GM06990 (cell line): Measurements from ENCODE around the gene CDCA5.

ENCODE experiments used
- DNase-seq: peaks from one replicate; pipeline ENCODE4 v3.0.0-alpha.2; 2011; ENCODE audit not compliant: insufficient read length; ENCODE audit errors: extremely low read depth
- H3K27me3 ChIP-seq: replicated peaks from 2 replicates; pipeline ENCODE4 v1.6.0; 2011; ENCODE audit warnings: low read length; ENCODE audit not compliant: control insufficient read depth, insufficient read depth
- H3K36me3 ChIP-seq: 2 replicates; pipeline ENCODE4 v1.5.1; 2011; ENCODE audit warnings: low read length; ENCODE audit not compliant: control insufficient read depth, insufficient read depth
- H3K4me3 ChIP-seq: replicated peaks from 2 replicates; pipeline ENCODE4 v1.5.1; 2011; ENCODE audit warnings: low read depth, mild to moderate bottlenecking, control low read depth, low read length
- CTCF ChIP-seq: IDR thresholded peaks from 2 replicates; pipeline ENCODE4 v1.5.1; 2011; ENCODE audit warnings: low read length, control low read depth, mild to moderate bottlenecking, inconsistent platforms; ENCODE audit not compliant: insufficient read depth, poor library complexity, severe bottlenecking

The CDCA5 gene

GRCh38 chr11:65130631-65131416, 47.0 kb upstream of the CDCA5 start:
- no peak for TF ChIP-seq CTCF
- no peak for DNase-seq
- Histone ChIP-seq H3K27me3 (no peaks in the 10 kb centered on the region), H3K36me3 (peaks cover 55% of the 10 kb centered on the region), H3K4me3 (peak overlapping the region; percentile 97; the same call in 1 of the 2 replicates)

- Histone ChIP-seq H3K4me3 (no peak overlapping the region), H3K27me3 (no peaks in the 10 kb centered on the region), H3K36me3 (peaks cover 63% of the 10 kb centered on the region)
- TF ChIP-seq CTCF, result peak; percentile 3
- DNase-seq, result no peak
These were observed 46.0 kb upstream of the CDCA5 start for GRCh38 chr11:65129649-65130441.

- peaks cover 67% of the 10 kb centered on the region for H3K36me3 ChIP-seq
- TF ChIP-seq CTCF, result no peak
- no peak overlapping the region for H3K4me3 ChIP-seq
- H3K27me3 ChIP-seq, result no peaks in the 10 kb centered on the region
- DNase-seq, result no peak
These were observed 44.6 kb upstream of the CDCA5 start for GRCh38 chr11:65128182-65129145.

- Histone ChIP-seq H3K36me3 (peaks cover 65% of the 10 kb centered on the region), H3K27me3 (no peaks in the 10 kb centered on the region), H3K4me3 (no peak overlapping the region)
- DNase-seq, result no peak
- no peak for TF ChIP-seq CTCF
These were observed 43.8 kb upstream of the CDCA5 start for GRCh38 chr11:65127473-65128181.

- no peaks in the 10 kb centered on the region for H3K27me3 ChIP-seq
- DNase-seq, result no peak
- peaks cover 60% of the 10 kb centered on the region for H3K36me3 ChIP-seq
- no peak for TF ChIP-seq CTCF
- no peak overlapping the region for H3K4me3 ChIP-seq
These were observed 42.9 kb upstream of the CDCA5 start for GRCh38 chr11:65126624-65127274.
